Neuronal stem cell (in vitro differentiated cells): Measurements from ENCODE around the gene OSBPL10.

Experiments
- DNase-seq: peaks from one replicate; pipeline ENCODE4 v3.0.0-alpha.2; 2013; ENCODE audit warnings: low spot score
- H2AFZ ChIP-seq: one replicate; pipeline ENCODE4 v1.6.1; 2013; ENCODE audit warnings: mild to moderate bottlenecking, low read length, inconsistent platforms
- H2AK5ac ChIP-seq: 2 replicates; pipeline ENCODE4 v1.6.1; 2013; ENCODE audit warnings: low read depth, mild to moderate bottlenecking, inconsistent platforms, low read length, moderate library complexity, mixed read lengths
- H2BK120ac ChIP-seq: 2 replicates; pipeline ENCODE4 v1.6.1; 2013; ENCODE audit warnings: low read depth, mild to moderate bottlenecking, inconsistent platforms, low read length, moderate library complexity, mixed read lengths
- H2BK12ac ChIP-seq: one replicate; pipeline ENCODE4 v1.6.1; 2013; ENCODE audit warnings: low read length, inconsistent platforms
- H2BK15ac ChIP-seq: 2 replicates; pipeline ENCODE4 v1.6.1; 2013; ENCODE audit warnings: mild to moderate bottlenecking, low read length, inconsistent platforms, mixed read lengths
- H2BK5ac ChIP-seq: one replicate; pipeline ENCODE4 v1.6.1; 2013; ENCODE audit warnings: inconsistent platforms, mild to moderate bottlenecking, low read length, moderate library complexity
- H3K14ac ChIP-seq: one replicate; pipeline ENCODE4 v1.6.1; 2013; ENCODE audit warnings: low read length, inconsistent platforms
- H3K18ac ChIP-seq: 2 replicates; pipeline ENCODE4 v1.6.1; 2013; ENCODE audit warnings: low read length, inconsistent platforms
- H3K23ac ChIP-seq: 2 replicates; pipeline ENCODE4 v1.6.1; 2013; ENCODE audit warnings: low read depth, mild to moderate bottlenecking, mixed read lengths, low read length, inconsistent platforms; ENCODE audit not compliant: poor library complexity
- H3K27ac ChIP-seq: replicated peaks from 3 replicates; pipeline ENCODE4 v1.5.1; 2013; ENCODE audit warnings: low read length, inconsistent platforms
- H3K27me3 ChIP-seq, 3 experiments: 2 replicates each; pipeline ENCODE4 v1.6.1; 2013; ENCODE audit warnings: low read length in 3 of 3, mild to moderate bottlenecking in 2 of 3, inconsistent platforms in 1 of 3, low read depth in 1 of 3, mixed read lengths in 1 of 3, moderate library complexity in 1 of 3; ENCODE audit not compliant: control insufficient read depth in 3 of 3, insufficient read depth in 3 of 3
- H3K36me3 ChIP-seq, 2 donors: replicated peaks in 1 of 2; 2 replicates each; pipeline ENCODE4 v1.6.1; 2013; ENCODE audit warnings: low read length in 2 of 2; ENCODE audit not compliant: control insufficient read depth in 2 of 2, insufficient read depth in 2 of 2
- H3K4ac ChIP-seq: 2 replicates; pipeline ENCODE4 v1.6.1; 2013; ENCODE audit warnings: inconsistent platforms, mild to moderate bottlenecking, low read length, moderate library complexity
- H3K4me1 ChIP-seq, 2 donors: 1 replicate in 1 of 2; 2 replicates in 1 of 2; pipeline ENCODE4 v1.6.1; 2013; ENCODE audit warnings: low read length in 2 of 2, low read depth in 1 of 2; ENCODE audit not compliant: control insufficient read depth in 2 of 2, insufficient read depth in 1 of 2
- H3K4me2 ChIP-seq: one replicate; pipeline ENCODE4 v1.6.1; 2013; ENCODE audit warnings: mild to moderate bottlenecking, low read length, inconsistent platforms; ENCODE audit not compliant: insufficient read depth, poor library complexity, severe bottlenecking
- H3K4me3 ChIP-seq, 2 donors: 2 replicates each; pipeline ENCODE4 v1.5.1; 2013; ENCODE audit warnings: low read length in 2 of 2, mild to moderate bottlenecking in 2 of 2, inconsistent platforms in 1 of 2, moderate library complexity in 1 of 2
- H3K79me1 ChIP-seq: one replicate; pipeline ENCODE4 v1.6.1; 2013; ENCODE audit warnings: low read depth, mild to moderate bottlenecking, inconsistent platforms, low read length, moderate library complexity
- H3K9ac ChIP-seq: one replicate; pipeline ENCODE4 v1.6.1; 2013; ENCODE audit warnings: mild to moderate bottlenecking, low read depth, low read length, inconsistent platforms; ENCODE audit not compliant: poor library complexity
- H3K9me3 ChIP-seq, 2 donors: replicated peaks in 1 of 2; 2 replicates each; pipeline versions ENCODE3 to v1.6.1; 2013; ENCODE audit warnings: low read length in 2 of 2, mild to moderate bottlenecking in 2 of 2, inconsistent platforms in 1 of 2, low read depth in 1 of 2, mixed read lengths in 1 of 2, moderate library complexity in 1 of 2; ENCODE audit not compliant: control insufficient read depth in 2 of 2, insufficient read depth in 1 of 2
- H4K8ac ChIP-seq: one replicate; pipeline ENCODE4 v1.6.1; 2013; ENCODE audit warnings: low read depth, mild to moderate bottlenecking, inconsistent platforms, low read length, moderate library complexity
- H4K91ac ChIP-seq: one replicate; pipeline ENCODE4 v1.6.1; 2013; ENCODE audit warnings: low read length, low read depth, mild to moderate bottlenecking, inconsistent platforms; ENCODE audit not compliant: poor library complexity
- WGBS, 2 donors: extraction: QIAGEN DNeasy Blood & Tissue Kit; methylation state at CpG; one replicate each; pipeline ENCODE4 v1.1.7; 2013; ENCODE audit warnings: missing lambda C conversion rate in 2 of 2, mixed read lengths in 1 of 2; ENCODE audit not compliant: insufficient read length in 2 of 2, insufficient replicate concordance in 1 of 2; ENCODE audit errors: extremely low coverage in 2 of 2; 5-methylcytosine and 5-hydroxymethylcytosine counted together

Gene OSBPL10

DNA sequence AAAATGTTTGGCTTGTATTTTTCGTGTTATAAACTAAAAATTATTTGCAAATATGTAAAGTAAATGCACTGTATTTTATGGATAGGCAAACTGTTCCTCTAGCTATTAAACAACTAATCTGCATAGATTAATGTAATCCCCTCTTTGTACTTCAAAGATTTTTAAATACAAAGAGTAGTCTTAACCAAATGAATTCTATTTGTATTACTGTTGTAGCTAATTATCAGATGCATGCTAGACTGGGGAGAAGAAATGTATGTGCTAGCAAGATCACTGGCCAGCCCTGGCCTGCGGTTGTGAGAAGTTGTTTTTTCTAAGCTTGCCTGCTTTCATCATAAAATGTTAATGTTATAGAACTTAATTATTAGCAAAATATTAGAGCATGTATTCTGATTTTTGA, 355.7 kb downstream of the OSBPL10 start:
- H2BK15ac ChIP-seq = no peak overlapping the region
- WGBS, 2 donors = no CpG with 5 or more reads among the region's 2 CpGs
- no peak overlapping the region for H3K4me2 ChIP-seq
- H3K79me1 ChIP-seq = no peaks in the 10 kb centered on the region
- no peaks in the 10 kb centered on the region for H3K4me1 ChIP-seq
- no peak overlapping the region for H3K4me3 ChIP-seq
- H3K27me3 ChIP-seq = no peaks in the 10 kb centered on the region
- no peak overlapping the region for H2AK5ac ChIP-seq
- no peak overlapping the region for H2BK120ac ChIP-seq
- no peak overlapping the region for H3K4ac ChIP-seq
- H3K9ac ChIP-seq = no peak overlapping the region
- no peaks in the 10 kb centered on the region for H3K9me3 ChIP-seq
- H3K36me3 ChIP-seq = peaks cover 4 to 95% of the 10 kb centered on the region in 2 donors
- no peak overlapping the region for H2AFZ ChIP-seq
- no peak overlapping the region for H3K18ac ChIP-seq
- no peak overlapping the region for H2BK12ac ChIP-seq
- H3K27ac ChIP-seq = no peak overlapping the region
- H4K91ac ChIP-seq = no peak overlapping the region
- no peak overlapping the region for H4K8ac ChIP-seq
- H2BK5ac ChIP-seq = no peak overlapping the region
- H3K23ac ChIP-seq = no peak overlapping the region
- no peak for DNase-seq
- H3K14ac ChIP-seq = no peak overlapping the region

DNA sequence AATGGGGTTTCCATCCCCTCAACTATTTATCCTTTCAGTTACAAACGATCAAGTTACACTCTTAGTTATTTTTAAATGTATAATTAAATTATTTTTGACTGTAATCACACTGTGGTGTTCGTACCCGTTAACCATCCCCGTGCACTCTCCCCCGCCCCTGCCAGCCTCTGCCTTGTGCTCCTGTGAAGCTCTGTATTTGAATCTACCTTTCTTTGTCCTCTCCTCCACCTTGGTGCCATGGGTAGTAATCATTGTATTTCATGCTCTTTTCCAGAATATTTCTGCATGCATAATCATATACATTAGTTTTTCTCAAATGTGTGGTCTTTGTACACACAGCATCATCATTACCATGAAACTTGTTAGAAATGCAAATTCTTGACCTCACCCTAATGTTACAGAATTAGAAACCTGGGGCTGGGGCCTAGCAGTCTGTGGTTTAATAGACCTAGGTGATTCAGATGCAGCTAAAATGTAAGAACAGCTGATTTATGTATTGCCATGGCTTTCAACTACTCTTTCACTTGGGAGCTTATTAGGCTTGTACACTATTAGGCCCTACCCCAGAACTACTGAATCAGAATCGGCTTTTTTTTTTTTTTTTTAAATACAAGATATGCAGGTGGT, 356.9 kb downstream of the OSBPL10 start:
- DNase-seq = no peak
- Histone ChIP-seq H2AFZ (no peak overlapping the region), H3K27ac (no peak overlapping the region), H2BK5ac (no peak overlapping the region), H3K4ac (no peak overlapping the region), H3K23ac (no peak overlapping the region), H3K4me1 (no peaks in the 10 kb centered on the region), H2BK120ac (no peak overlapping the region), H3K14ac (no peak overlapping the region), H2AK5ac (no peak overlapping the region), H2BK15ac (no peak overlapping the region), H3K9me3 (no peaks in the 10 kb centered on the region), H3K79me1 (no peaks in the 10 kb centered on the region), H3K27me3 (no peaks in the 10 kb centered on the region), H2BK12ac (no peak overlapping the region), H3K36me3 (peaks cover 4 to 95% of the 10 kb centered on the region in 2 donors), H3K9ac (no peak overlapping the region), H4K91ac (no peak overlapping the region), H3K18ac (no peak overlapping the region), H3K4me3 (no peak overlapping the region), H3K4me2 (no peak overlapping the region), H4K8ac (no peak overlapping the region)
- WGBS, 2 donors = no CpG with 5 or more reads among the region's 6 CpGs

DNA sequence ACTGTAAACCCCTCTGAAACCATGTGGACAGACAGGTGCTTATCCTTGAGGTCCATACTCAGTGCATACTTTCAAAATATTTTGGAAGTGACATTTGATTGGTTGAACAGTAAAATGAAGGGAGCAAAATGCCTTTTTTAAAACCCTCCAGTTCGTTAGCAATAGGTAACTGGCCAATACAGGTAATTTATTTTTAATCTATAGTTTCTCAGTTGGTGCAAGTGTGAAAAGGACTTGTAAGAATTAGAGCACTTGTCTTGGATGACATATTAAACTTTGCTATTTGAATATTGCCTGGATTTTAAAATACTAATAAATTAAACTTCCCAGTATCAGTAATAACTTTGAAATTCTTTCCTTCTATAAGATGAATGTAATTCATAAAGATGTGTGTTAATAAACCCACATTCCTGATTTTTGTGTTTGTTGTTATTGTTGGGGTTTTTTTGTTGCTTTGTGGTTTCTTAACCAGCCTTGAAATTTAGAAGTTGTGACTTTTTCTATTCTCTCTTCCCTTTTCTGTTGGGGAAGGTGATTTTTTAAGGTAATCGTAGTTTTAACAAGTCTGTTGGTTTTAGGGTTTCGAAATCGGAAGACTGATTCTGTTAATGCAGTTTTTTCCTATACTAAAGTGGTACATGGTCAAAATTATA, 358.3 kb downstream of the OSBPL10 start:
- H3K27me3 ChIP-seq = no peaks in the 10 kb centered on the region
- H3K4me2 ChIP-seq = no peak overlapping the region
- no peak for DNase-seq
- H3K9me3 ChIP-seq = no peaks in the 10 kb centered on the region
- H3K27ac ChIP-seq = no peak overlapping the region
- no peak overlapping the region for H3K9ac ChIP-seq
- H2AK5ac ChIP-seq = no peak overlapping the region
- H3K4ac ChIP-seq = no peak overlapping the region
- H3K18ac ChIP-seq = no peak overlapping the region
- no peak overlapping the region for H2BK120ac ChIP-seq
- no CpG with 5 or more reads among the region's 4 CpGs for WGBS, 2 donors
- no peak overlapping the region for H2BK5ac ChIP-seq
- no peaks in the 10 kb centered on the region for H3K79me1 ChIP-seq
- H2BK12ac ChIP-seq = no peak overlapping the region
- no peaks in the 10 kb centered on the region for H3K4me1 ChIP-seq
- no peak overlapping the region for H4K91ac ChIP-seq
- H4K8ac ChIP-seq = no peak overlapping the region
- H3K23ac ChIP-seq = no peak overlapping the region
- H2AFZ ChIP-seq = no peak overlapping the region
- no peak overlapping the region for H3K14ac ChIP-seq
- H3K4me3 ChIP-seq = no peak overlapping the region
- no peak overlapping the region for H2BK15ac ChIP-seq
- peaks cover 4 to 97% of the 10 kb centered on the region in 2 donors for H3K36me3 ChIP-seq

DNA sequence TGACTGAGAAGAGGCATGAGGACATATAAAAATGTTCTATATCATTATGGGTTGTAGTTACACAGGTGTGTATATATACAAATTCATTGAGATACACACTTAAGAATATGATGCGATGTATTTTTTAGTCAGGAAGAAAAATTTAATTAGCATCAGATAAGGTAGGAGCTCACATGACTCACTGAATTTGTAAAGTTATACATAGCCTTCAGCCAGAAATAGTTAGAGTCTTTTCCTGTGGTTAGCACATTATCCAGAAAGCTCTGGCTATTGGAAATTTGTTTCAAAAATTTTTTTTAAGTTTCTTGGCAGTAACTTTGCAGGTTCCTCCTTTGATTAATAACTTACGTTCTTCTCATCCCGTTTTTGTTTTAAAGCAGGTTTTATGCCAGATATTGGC, 359.7 kb downstream of the OSBPL10 start:
- Histone ChIP-seq H3K79me1 (no peaks in the 10 kb centered on the region), H3K9ac (no peak overlapping the region), H3K23ac (no peak overlapping the region), H2BK5ac (no peak overlapping the region), H3K14ac (no peak overlapping the region), H3K4ac (no peak overlapping the region), H3K18ac (no peak overlapping the region), H3K27me3 (no peaks in the 10 kb centered on the region), H3K4me3 (no peak overlapping the region), H3K9me3 (no peaks in the 10 kb centered on the region), H3K36me3 (peaks cover 4 to 90% of the 10 kb centered on the region in 2 donors), H2AFZ (no peak overlapping the region), H3K4me2 (no peak overlapping the region), H3K27ac (no peak overlapping the region), H3K4me1 (no peaks in the 10 kb centered on the region), H4K91ac (no peak overlapping the region), H2BK15ac (no peak overlapping the region), H2AK5ac (no peak overlapping the region), H2BK12ac (no peak overlapping the region), H2BK120ac (no peak overlapping the region), H4K8ac (no peak overlapping the region)
- no peak for DNase-seq
- WGBS, 2 donors = no CpG with 5 or more reads among the region's 3 CpGs
